ENCODE results near the gene SSR4.
A peak's percentile ranks its signal among the peaks of the same experiment; 100 is the strongest.

DNA sequence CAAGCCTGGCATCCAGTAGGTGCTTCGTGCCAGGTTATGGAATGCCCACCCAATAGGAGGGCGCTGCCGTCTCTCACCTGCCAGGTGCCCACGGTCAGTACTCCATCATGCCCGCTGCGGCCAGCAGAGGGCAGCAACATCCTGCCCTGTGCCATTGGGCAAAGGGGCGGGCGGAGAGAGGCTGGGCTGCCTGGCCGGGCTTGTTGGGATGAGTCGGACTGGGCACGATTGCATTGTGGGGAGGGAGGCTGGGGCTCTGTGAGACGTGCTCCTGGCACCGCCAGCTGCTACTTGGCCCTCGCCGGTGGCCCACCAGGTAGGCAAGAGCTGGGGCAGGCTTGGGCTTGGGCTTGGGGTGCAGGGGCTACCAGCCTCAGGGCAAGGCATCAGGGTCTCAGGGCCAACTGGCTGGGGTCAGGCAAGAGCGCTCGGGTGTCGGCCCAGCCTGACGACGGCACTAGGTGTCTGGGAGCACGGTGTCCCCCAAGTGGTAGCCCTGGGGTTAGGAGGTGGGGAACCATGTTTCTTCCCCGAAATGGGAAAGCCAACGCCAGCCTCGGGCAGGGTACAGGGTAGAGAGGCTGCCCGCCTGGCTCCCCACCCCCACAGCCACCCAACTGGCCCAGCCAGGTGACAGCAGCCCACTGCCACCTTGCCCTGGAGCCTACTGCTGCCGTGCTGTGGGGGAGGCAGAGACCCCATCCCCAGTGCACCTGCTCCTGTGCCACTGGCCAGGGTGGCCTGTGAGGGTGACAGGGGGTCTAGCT is 30.3 kb upstream of the SSR4 start, which contains the start of gene PLXNB3:
- TF ChIP-seq, protein P1, sequence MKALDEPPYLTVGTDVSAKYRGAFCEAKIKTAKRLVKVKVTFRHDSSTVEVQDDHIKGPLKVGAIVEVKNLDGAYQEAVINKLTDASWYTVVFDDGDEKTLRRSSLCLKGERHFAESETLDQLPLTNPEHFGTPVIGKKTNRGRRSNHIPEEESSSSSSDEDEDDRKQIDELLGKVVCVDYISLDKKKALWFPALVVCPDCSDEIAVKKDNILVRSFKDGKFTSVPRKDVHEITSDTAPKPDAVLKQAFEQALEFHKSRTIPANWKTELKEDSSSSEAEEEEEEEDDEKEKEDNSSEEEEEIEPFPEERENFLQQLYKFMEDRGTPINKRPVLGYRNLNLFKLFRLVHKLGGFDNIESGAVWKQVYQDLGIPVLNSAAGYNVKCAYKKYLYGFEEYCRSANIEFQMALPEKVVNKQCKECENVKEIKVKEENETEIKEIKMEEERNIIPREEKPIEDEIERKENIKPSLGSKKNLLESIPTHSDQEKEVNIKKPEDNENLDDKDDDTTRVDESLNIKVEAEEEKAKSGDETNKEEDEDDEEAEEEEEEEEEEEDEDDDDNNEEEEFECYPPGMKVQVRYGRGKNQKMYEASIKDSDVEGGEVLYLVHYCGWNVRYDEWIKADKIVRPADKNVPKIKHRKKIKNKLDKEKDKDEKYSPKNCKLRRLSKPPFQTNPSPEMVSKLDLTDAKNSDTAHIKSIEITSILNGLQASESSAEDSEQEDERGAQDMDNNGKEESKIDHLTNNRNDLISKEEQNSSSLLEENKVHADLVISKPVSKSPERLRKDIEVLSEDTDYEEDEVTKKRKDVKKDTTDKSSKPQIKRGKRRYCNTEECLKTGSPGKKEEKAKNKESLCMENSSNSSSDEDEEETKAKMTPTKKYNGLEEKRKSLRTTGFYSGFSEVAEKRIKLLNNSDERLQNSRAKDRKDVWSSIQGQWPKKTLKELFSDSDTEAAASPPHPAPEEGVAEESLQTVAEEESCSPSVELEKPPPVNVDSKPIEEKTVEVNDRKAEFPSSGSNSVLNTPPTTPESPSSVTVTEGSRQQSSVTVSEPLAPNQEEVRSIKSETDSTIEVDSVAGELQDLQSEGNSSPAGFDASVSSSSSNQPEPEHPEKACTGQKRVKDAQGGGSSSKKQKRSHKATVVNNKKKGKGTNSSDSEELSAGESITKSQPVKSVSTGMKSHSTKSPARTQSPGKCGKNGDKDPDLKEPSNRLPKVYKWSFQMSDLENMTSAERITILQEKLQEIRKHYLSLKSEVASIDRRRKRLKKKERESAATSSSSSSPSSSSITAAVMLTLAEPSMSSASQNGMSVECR (CRISPR knock-in tag; IDR thresholded peaks at IDR 0.05; ENCODE audit: borderline replicate concordance), result no peak
- TF ChIP-seq JAZF1 (CRISPR knock-in tag; IDR thresholded peaks at IDR 0.05) (no peak), NR3C1 (CRISPR knock-in tag; conservative IDR thresholded peaks at IDR 0.05; ENCODE audit: low read depth) (no peak)
- TF ChIP-seq, protein P2, sequence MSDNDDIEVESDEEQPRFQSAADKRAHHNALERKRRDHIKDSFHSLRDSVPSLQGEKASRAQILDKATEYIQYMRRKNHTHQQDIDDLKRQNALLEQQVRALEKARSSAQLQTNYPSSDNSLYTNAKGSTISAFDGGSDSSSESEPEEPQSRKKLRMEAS (CRISPR knock-in tag; IDR thresholded peaks at IDR 0.05), result 0 out of 2 replicates have a peak, but pooled peaks have one; percentile 27

Measured in WTC11 (cell line).